Stimulated activated naive B cell treated with anti-CD40 and anti-IgM and Interleukin-4, amounts not matched to agents 10 μg/mL and 1 μg/mL and 100 μg/mL, for 72 hours (primary cell): Measurements from ENCODE around the gene TFDP1.
A peak's percentile ranks its signal among the peaks of the same experiment; 100 is the strongest.

ENCODE experiments used
- ATAC-seq, 2 donors: fragments of 150-1000 bp; cut with Tn5 transposase; replicated peaks; 2 replicates each; pipeline ENCODE4 v1.10.0; 2021; ENCODE audit warnings: moderate library complexity in 1 of 2
- DNase-seq: peaks from one replicate; pipeline ENCODE4 v3.0.0; 2021
- H3K27ac Mint-ChIP-seq: one replicate; pipeline ENCODE4 v1.8.0; 2022; ENCODE audit warnings: mild to moderate bottlenecking, mixed read lengths
- H3K27me3 Mint-ChIP-seq, 2 donors: one replicate each; pipeline ENCODE4 v1.8.0; 2022; ENCODE audit warnings: mixed read lengths in 2 of 2
- H3K36me3 Mint-ChIP-seq, 2 donors: one replicate each; pipeline ENCODE4 v1.8.0; 2022; ENCODE audit warnings: mixed read lengths in 2 of 2, mild to moderate bottlenecking in 1 of 2
- H3K4me1 Mint-ChIP-seq, 2 donors: one replicate each; pipeline ENCODE4 v1.8.0; 2022; ENCODE audit warnings: mixed read lengths in 2 of 2, mild to moderate bottlenecking in 1 of 2
- H3K4me3 Mint-ChIP-seq, 2 donors: one replicate each; pipeline ENCODE4 v1.8.0; 2022; ENCODE audit warnings: mild to moderate bottlenecking in 2 of 2, mixed read lengths in 2 of 2, moderate library complexity in 1 of 2
- H3K9me3 Mint-ChIP-seq, 2 donors: one replicate each; pipeline ENCODE4 v1.8.0; 2022; ENCODE audit warnings: mixed read lengths in 2 of 2, mild to moderate bottlenecking in 1 of 2

The TFDP1 gene

DNA sequence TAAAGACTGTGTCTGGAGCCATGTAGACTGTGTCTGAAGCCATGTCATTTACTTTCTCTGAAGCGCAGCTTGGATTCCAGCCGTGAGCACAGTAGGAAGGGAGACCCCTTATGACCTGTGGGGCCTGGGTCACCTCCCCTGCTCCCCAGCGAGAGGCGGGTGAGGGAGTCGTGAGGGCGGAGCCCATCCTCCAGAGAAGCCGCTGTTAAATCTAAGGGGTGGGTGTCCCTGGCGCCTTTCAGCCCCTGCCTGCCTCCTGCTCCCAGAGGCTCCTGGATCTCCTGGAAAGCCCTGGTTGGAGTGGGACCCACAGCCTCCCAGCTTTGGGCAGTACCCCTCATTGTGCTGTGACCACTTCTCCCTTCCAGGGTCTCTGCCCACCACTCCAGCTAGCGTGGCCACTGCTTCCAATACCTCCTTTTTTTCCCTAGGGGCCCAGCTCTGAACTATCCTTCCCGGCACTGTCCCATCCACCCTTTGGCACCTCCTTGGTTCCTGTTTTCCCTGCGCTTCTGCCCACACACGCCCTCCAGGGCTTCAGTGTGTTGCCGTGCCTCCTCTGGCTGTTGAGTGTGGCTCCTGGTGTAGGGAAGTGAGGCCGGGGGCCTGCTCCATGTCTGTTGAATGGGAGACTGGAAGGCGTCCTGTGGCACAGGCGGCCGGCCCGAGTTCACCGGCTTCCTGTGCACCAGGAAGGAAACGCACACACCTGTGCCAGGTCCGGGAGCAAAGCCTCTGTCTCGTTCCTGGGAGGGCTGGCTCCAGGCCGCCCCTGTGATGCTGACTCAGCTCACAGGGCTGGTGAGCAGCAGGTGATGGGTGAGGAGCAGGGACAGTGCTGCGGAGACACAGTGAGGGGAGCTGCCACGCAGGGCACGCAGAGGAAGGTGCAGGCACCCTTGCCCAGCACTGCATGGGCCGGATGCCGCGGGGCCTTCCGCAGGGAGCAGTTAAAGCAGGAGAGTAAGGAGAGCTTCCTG is 44.0 kb downstream of the TFDP1 start:
- no peak for ATAC-seq
- DNase-seq: no peak
- Mint-ChIP-seq H3K27me3 (no peaks in the 10 kb centered on the region), H3K4me3 (no peak overlapping the region), H3K4me1 (no peaks in the 10 kb centered on the region), H3K27ac (no peak overlapping the region), H3K36me3 (peaks cover 68 to 78% of the 10 kb centered on the region in 2 donors), H3K9me3 (no peaks in the 10 kb centered on the region)

- DNase-seq (no peak), ATAC-seq (no peak)
- Mint-ChIP-seq H3K4me1 (no peaks in the 10 kb centered on the region), H3K27me3 (no peaks in the 10 kb centered on the region), H3K4me3 (no peak overlapping the region), H3K27ac (no peak overlapping the region), H3K9me3 (no peaks in the 10 kb centered on the region), H3K36me3 (peaks cover 72 to 78% of the 10 kb centered on the region in 2 donors)
Measured at GRCh38 chr13:113629866-113630265, 45.3 kb downstream of the TFDP1 start.

DNA sequence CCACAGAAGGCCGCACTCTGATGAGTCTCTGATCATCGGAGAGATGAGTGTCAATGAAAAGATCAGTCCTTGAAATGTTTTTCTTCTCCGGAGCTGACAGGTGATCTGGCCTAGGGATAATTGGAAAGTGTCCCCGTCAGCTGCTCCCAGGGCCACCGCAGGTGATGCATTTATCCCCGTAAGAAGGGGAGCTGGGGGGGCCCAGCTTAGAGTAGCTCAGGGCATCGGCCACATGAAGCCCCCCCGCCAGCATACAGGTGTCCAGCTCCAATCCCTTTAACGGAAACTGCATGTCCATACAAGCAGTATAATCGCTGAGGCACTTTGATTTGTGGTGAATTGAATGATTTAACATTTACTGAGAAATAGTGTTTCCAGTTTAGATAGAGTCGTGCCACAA is 45.7 kb downstream of the TFDP1 start:
- no peaks in the 10 kb centered on the region for H3K9me3 Mint-ChIP-seq
- H3K27ac Mint-ChIP-seq: no peak overlapping the region
- no peak for DNase-seq
- no peaks in the 10 kb centered on the region for H3K27me3 Mint-ChIP-seq
- H3K4me3 Mint-ChIP-seq: no peak overlapping the region
- no peak for ATAC-seq
- no peaks in the 10 kb centered on the region for H3K4me1 Mint-ChIP-seq
- peaks cover 71 to 78% of the 10 kb centered on the region in 2 donors for H3K36me3 Mint-ChIP-seq

DNA sequence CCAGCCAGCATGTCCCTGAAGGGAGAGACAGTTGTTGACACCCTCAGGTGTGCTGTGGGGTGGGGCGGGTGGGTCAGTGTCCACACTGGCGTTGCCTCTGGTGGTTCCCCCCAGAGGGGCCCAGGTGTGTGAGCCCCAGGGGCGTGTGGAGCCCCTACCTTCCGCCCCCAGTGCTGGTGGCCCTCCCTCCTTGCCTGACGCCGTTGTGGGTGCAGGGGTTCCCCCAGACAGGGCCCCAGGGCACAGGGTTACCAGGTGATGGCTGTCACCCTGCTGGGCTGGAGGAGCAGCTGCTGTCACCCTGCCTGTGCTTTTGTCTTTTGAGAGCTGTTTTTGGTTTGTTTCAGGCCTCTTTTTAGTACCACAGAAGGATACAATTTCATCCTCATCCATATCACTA is 46.3 kb downstream of the TFDP1 start:
- H3K36me3 Mint-ChIP-seq: peaks cover 71 to 77% of the 10 kb centered on the region in 2 donors
- H3K4me1 Mint-ChIP-seq: no peaks in the 10 kb centered on the region
- DNase-seq (no peak), ATAC-seq (no peak)
- no peaks in the 10 kb centered on the region for H3K9me3 Mint-ChIP-seq
- H3K4me3 Mint-ChIP-seq: no peak overlapping the region
- H3K27ac Mint-ChIP-seq: no peak overlapping the region
- no peaks in the 10 kb centered on the region for H3K27me3 Mint-ChIP-seq

- Mint-ChIP-seq H3K27ac (no peak overlapping the region), H3K9me3 (no peaks in the 10 kb centered on the region), H3K27me3 (no peaks in the 10 kb centered on the region), H3K4me1 (no peaks in the 10 kb centered on the region), H3K4me3 (no peak overlapping the region), H3K36me3 (peaks cover 73 to 78% of the 10 kb centered on the region in 2 donors)
- no peak for ATAC-seq
- DNase-seq: no peak
Measured at GRCh38 chr13:113631341-113632095, 47.0 kb downstream of the TFDP1 start.

GRCh38 chr13:113632706-113633484 is 48.3 kb downstream of the TFDP1 start:
- ATAC-seq (no peak), DNase-seq (no peak)
- no peaks in the 10 kb centered on the region for H3K9me3 Mint-ChIP-seq
- peaks cover 75 to 81% of the 10 kb centered on the region in 2 donors for H3K36me3 Mint-ChIP-seq
- no peak overlapping the region for H3K4me3 Mint-ChIP-seq
- H3K27me3 Mint-ChIP-seq: no peaks in the 10 kb centered on the region
- H3K27ac Mint-ChIP-seq: peak overlapping the region; percentile 71
- no peaks in the 10 kb centered on the region for H3K4me1 Mint-ChIP-seq

DNA sequence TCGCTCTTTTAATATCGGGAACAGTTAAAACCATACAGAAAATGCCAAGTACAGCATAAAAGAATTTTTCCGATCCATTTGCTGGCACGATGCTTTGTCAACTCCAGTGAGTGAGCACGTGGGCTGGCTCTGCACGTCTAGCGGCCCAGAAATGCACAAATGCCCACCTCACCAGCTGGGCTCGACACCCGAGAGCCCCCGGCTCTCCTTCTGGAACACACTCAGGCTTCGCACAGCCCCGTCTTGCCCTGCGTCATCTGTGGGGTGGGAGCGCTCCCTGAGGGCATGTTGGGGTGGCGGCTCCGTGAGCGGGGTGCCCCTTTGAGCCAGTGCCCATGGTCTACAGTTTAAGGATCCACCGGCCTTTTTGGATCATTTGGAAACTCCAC is 48.9 kb downstream of the TFDP1 start:
- peaks cover 75 to 80% of the 10 kb centered on the region in 2 donors for H3K36me3 Mint-ChIP-seq
- DNase-seq (no peak), ATAC-seq (no peak)
- H3K4me1 Mint-ChIP-seq: no peaks in the 10 kb centered on the region
- no peaks in the 10 kb centered on the region for H3K27me3 Mint-ChIP-seq
- H3K4me3 Mint-ChIP-seq: no peak overlapping the region
- no peaks in the 10 kb centered on the region for H3K9me3 Mint-ChIP-seq
- no peak overlapping the region for H3K27ac Mint-ChIP-seq

- DNase-seq: no peak
- H3K27ac Mint-ChIP-seq: no peak overlapping the region
- H3K9me3 Mint-ChIP-seq: no peaks in the 10 kb centered on the region
- no peak for ATAC-seq
- no peaks in the 10 kb centered on the region for H3K4me1 Mint-ChIP-seq
- H3K36me3 Mint-ChIP-seq: peaks cover 72 to 77% of the 10 kb centered on the region in 2 donors
- no peaks in the 10 kb centered on the region for H3K27me3 Mint-ChIP-seq
- no peak overlapping the region for H3K4me3 Mint-ChIP-seq
Measured at GRCh38 chr13:113634279-113635047, 49.9 kb downstream of the TFDP1 start.

DNA sequence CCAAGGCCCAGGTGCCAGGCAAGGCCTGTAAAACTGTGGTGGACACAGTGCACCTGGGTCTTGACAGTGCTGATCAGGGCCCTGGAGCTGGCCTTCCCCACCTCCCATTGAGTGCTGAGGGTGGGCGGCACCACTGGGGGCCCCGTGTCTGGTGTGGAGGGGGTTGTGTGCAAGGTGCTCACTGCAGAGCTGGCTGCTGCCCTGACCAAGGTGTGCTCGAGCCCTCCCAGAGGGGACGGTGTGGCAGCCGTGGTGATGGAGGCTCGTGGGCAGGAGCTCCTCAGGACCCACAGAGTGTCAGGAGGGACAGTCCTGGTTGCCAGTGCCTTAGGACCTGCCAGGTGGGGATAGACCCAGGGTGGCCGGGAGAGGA is 50.5 kb downstream of the TFDP1 start:
- H3K27ac Mint-ChIP-seq: no peak overlapping the region
- no peaks in the 10 kb centered on the region for H3K9me3 Mint-ChIP-seq
- peaks cover 74 to 78% of the 10 kb centered on the region in 2 donors for H3K36me3 Mint-ChIP-seq
- DNase-seq: no peak
- no peaks in the 10 kb centered on the region for H3K4me1 Mint-ChIP-seq
- no peak overlapping the region for H3K4me3 Mint-ChIP-seq
- H3K27me3 Mint-ChIP-seq: no peaks in the 10 kb centered on the region
- ATAC-seq: no peak

GRCh38 chr13:113635709-113636108 is 51.2 kb downstream of the TFDP1 start:
- DNase-seq (no peak), ATAC-seq (no peak)
- Mint-ChIP-seq H3K9me3 (no peaks in the 10 kb centered on the region), H3K36me3 (peaks cover 78 to 84% of the 10 kb centered on the region in 2 donors), H3K27me3 (no peaks in the 10 kb centered on the region), H3K4me3 (no peak overlapping the region), H3K27ac (no peak overlapping the region), H3K4me1 (no peaks in the 10 kb centered on the region)

DNA sequence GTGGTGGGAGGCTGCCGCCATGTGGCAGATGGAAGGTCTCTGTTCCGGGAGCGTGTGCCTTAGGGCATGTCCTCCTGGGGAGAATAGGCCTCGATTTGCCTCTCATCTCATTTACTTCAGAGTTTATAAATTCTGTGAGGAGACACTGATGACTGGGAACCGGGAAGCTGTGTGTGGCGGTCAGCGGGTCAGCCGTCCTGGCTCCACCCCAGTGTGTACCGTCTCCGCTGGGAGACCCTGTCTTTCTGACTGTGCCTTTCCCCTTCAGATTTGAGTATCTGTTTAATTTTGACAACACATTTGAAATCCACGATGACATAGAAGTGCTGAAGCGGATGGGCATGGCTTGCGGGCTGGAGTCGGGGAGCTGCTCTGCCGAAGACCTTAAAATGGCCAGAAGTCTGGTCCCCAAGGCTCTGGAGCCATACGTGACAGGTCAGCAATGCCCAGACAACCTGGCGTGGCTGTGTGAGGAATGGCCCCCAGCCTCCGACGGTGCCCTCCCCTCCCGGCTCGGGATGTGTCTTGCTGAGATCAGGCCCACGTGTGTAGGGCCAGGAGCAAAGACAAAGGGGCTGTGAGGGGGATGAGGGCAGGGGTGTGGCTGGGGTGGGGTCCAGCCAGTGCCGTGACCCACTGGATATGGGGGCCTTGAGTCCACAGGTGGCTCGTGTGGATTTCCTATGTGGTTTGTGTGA is 51.9 kb downstream of the TFDP1 start:
- Mint-ChIP-seq H3K27me3 (no peaks in the 10 kb centered on the region), H3K27ac (no peak overlapping the region), H3K36me3 (peaks cover 77 to 84% of the 10 kb centered on the region in 2 donors), H3K4me1 (peaks cover 0 to 1% of the 10 kb centered on the region in 2 donors), H3K9me3 (no peaks in the 10 kb centered on the region), H3K4me3 (no peak overlapping the region)
- no peak for DNase-seq
- ATAC-seq: no peak

DNA sequence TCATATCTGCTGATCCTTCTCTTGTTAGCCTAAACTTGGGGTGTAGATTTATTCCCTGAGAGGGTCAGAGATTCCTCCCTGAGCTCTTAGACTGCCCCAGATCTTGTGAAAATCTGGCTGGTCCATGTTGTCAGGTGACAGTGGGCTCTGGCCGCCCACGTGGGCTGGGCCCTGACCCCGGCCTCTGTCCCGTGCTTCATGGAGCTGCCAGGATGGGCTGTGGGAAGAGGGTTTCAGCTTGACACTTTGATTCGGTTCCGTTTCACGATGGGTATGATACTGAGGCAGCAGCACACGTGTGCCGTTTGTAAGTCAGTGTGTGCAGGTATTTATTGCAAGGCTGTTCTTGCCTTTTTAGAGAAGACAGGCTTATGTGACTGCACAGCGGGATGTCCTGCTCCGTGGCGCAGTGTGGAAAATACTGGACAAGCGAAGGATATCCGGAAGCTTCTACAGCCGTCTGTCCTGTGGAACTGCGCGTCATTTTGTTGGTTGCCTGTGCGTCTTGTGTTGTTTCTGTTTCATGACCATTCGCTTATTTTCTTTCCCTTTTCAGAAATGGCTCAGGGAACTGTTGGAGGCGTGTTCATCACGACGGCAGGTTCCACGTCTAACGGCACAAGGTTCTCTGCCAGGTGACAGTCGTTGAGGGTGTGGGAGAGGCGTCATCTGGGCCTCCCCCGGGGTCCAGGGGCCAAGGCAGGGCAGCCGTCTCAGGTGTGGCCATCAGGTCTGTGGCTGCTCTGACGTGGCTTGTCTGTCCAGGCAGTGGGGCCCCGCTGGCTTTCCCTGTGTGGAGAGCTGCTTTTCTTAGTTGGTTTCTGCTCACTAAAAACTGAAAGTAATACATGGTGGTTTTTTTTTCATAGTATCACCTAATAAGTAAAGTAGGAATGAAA is 53.0 kb downstream of the TFDP1 start:
- H3K27me3 Mint-ChIP-seq: no peaks in the 10 kb centered on the region
- H3K27ac Mint-ChIP-seq: no peak overlapping the region
- peaks cover 7 to 12% of the 10 kb centered on the region in 2 donors for H3K4me1 Mint-ChIP-seq
- H3K9me3 Mint-ChIP-seq: peaks cover 0 to 4% of the 10 kb centered on the region in 2 donors
- H3K36me3 Mint-ChIP-seq: peaks cover 79 to 87% of the 10 kb centered on the region in 2 donors
- no peak for ATAC-seq
- H3K4me3 Mint-ChIP-seq: no peak overlapping the region
- DNase-seq: no peak
